Thyroid gland (tissue), 4 donors: ENCODE results near the gene FOXRED2. TPM values are rescaled to one million over a fixed set of nuclear protein-coding genes. Genes with fewer than 3 reads are reported as not detected.

ENCODE experiments used
- DNase-seq, 2 donors: peaks; one replicate each; pipeline ENCODE4 v3.0.0-alpha.2; 2019
- H3K27ac ChIP-seq, 3 donors: fragments of 200-600 bp; sonication (generic); 1 replicate in 2 of 3; 2 replicates in 1 of 3; pipeline ENCODE4 v1.5.1; 2016 to 2019; ENCODE audit warnings: mild to moderate bottlenecking in 1 of 3, moderate library complexity in 1 of 3
- H3K27me3 ChIP-seq: fragments of 200-600 bp; sonication (generic); one replicate; pipeline ENCODE4 v1.5.1; 2019
- H3K36me3 ChIP-seq, 2 donors: fragments of 200-600 bp; sonication (generic); one replicate each; pipeline ENCODE4 v1.5.1; 2016 to 2019
- H3K4me1 ChIP-seq, 2 donors: fragments of 200-600 bp; sonication (generic); one replicate each; pipeline ENCODE4 v1.5.1; 2017 to 2019
- H3K4me3 ChIP-seq, 3 donors: fragments of 200-600 bp; sonication (generic); replicated peaks in 1 of 3; 1 replicate in 2 of 3; 2 replicates in 1 of 3; pipeline ENCODE4 v1.5.1; 2016; ENCODE audit warnings: mild to moderate bottlenecking in 1 of 3
- H3K9me3 ChIP-seq: fragments of 200-600 bp; sonication (generic); one replicate; pipeline ENCODE4 v1.5.1; 2017
- CTCF ChIP-seq, 6 experiments: fragments of 200-600 bp in 3 of 6; fragments of 450-650 bp in 3 of 6; sonication (generic) in 3 of 6; IDR thresholded peaks; one replicate each; pipeline ENCODE4 v1.5.1; 2016 to 2019; ENCODE audit warnings: antibody characterized with exemption in 6 of 6, mild to moderate bottlenecking in 2 of 6, inconsistent platforms in 1 of 6, moderate library complexity in 1 of 6
- POLR2A ChIP-seq, 2 donors: fragments of 450-650 bp; IDR thresholded peaks; one replicate each; pipeline ENCODE4 v1.6.1; 2017; ENCODE audit warnings: antibody characterized with exemption in 2 of 2, mild to moderate bottlenecking in 2 of 2, moderate library complexity in 1 of 2
- WGBS, 2 donors: methylation state at CpG; one replicate each; pipeline ENCODE4 v1.1.5; 2017; 5-methylcytosine and 5-hydroxymethylcytosine counted together
- intact Hi-C: fragments of 100-400 bp; cut with DNase I; formaldehyde crosslinking; loops from one replicate; pipeline ENCODE4 v1.15.1; 2023
- total RNA-seq, 4 donors: library from RNA; depleted of rRNA; stranded (reverse); fragments of >200 nt; gene quantifications; one replicate each; pipeline ENCODE4 v1.2.3, GENCODE V29; 2016

Gene FOXRED2
- total RNA-seq, 4 donors from 2014 or later = 5.9 to 12.8 (median 9.4) TPM

DNA sequence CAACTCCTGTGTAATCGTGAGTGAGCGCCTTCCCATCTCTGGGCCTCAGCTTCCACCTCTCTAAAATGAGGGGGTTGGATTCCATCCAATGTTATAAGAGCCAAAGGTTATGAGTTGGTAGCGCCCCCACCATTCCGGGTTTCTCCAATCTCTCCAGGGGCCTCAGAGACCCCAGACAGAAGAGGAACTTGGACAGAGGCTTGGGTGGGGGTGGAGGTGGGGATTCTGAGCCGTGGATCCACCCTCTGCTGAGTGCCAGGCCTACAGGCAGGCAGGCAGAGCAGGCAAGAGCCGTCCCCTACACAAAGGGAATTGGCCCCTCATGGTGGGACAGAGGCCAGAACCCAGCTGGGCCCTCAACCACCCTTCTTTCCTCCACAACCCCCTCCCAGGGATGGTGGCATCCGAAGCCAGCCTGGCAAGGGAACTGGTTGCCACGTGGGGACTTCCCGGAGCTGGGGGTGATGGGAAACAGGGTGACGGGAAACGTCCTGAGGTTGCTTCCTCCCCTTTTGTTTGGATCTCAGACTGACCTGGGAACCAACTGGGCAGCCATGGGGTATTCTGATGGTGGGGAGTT lies 57.2 kb downstream of the FOXRED2 start:
- intact Hi-C loops = no loop called here
- Histone ChIP-seq H3K4me1 (peaks cover 17 to 32% of the 10 kb centered on the region in 2 donors), H3K27me3 (no peaks in the 10 kb centered on the region), H3K27ac (peak overlapping the region in 2 of 3 donors; percentile 11 to 99), H3K4me3 (no peak overlapping the region), H3K9me3 (no peaks in the 10 kb centered on the region), H3K36me3 (no peaks in the 10 kb centered on the region)
- DNase-seq = no peak
- TF ChIP-seq CTCF (IDR thresholded peaks at IDR 0.05) (no peak), POLR2A (IDR thresholded peaks at IDR 0.05) (no peak)
- 68 to 79% methylated on average over 10 to 11 of the region's 11 CpGs for WGBS, 2 donors

GRCh38 chr22:36447632-36448031 lies 59.2 kb downstream of the FOXRED2 start:
- no peak for TF ChIP-seq CTCF (IDR thresholded peaks at IDR 0.05)
- TF ChIP-seq POLR2A (IDR thresholded peaks at IDR 0.05) = no peak
- no peaks in the 10 kb centered on the region for H3K9me3 ChIP-seq
- 95 to 100% methylated on average over 2 of the region's 2 CpGs for WGBS, 2 donors
- H3K4me1 ChIP-seq = peaks cover 16 to 24% of the 10 kb centered on the region in 2 donors
- intact Hi-C loops = no loop called here
- H3K27me3 ChIP-seq = no peaks in the 10 kb centered on the region
- no peak overlapping the region for H3K27ac ChIP-seq
- DNase-seq = no peak
- no peaks in the 10 kb centered on the region for H3K36me3 ChIP-seq
- no peak overlapping the region for H3K4me3 ChIP-seq

DNA sequence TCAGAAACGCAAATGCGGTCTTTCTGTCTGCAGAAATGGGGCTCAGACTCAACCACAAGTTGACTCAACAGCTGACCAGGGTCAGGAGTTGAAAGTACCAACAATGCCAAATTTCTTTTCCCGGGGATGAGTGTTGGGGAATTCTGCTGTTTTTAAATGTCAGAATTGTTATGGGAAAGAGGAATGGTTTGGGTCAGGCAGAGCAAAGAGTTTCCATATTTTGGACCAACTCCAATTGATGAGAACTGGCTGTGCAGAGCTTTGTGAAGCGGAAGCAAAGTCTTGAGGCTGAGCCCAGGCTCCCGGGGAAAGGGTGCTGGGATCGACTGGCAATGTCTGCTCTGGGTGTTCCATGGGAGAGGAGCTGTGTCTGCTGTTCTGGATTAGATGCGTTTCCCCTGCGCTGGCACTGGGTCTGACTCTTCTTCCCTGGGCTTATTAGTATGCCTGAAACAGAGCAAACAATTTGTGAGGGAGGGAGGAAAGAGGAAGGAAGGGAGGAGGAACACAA lies 61.6 kb downstream of the FOXRED2 start:
- no peaks in the 10 kb centered on the region for H3K36me3 ChIP-seq
- no peaks in the 10 kb centered on the region for H3K9me3 ChIP-seq
- H3K27ac ChIP-seq = peak overlapping the region in 2 of 3 donors; percentile 12 to 43
- peaks cover 0 to 6% of the 10 kb centered on the region in 2 donors for H3K4me1 ChIP-seq
- intact Hi-C loops = no loop called here
- WGBS, 2 donors = 69 to 77% methylated on average over 8 of the region's 8 CpGs
- no peaks in the 10 kb centered on the region for H3K27me3 ChIP-seq
- TF ChIP-seq POLR2A (IDR thresholded peaks at IDR 0.05) (no peak), CTCF (IDR thresholded peaks at IDR 0.05) (no peak)
- no peak for DNase-seq
- H3K4me3 ChIP-seq = no peak overlapping the region

GRCh38 chr22:36443198-36443770 lies 63.6 kb downstream of the FOXRED2 start:
- no peak overlapping the region for H3K4me3 ChIP-seq
- no peaks in the 10 kb centered on the region for H3K36me3 ChIP-seq
- intact Hi-C loops = no loop called here
- H3K27me3 ChIP-seq = no peaks in the 10 kb centered on the region
- peaks cover 0 to 6% of the 10 kb centered on the region in 2 donors for H3K4me1 ChIP-seq
- H3K27ac ChIP-seq = no peak overlapping the region
- no peak for DNase-seq
- no peaks in the 10 kb centered on the region for H3K9me3 ChIP-seq
- 64 to 69% methylated on average over 8 of the region's 8 CpGs for WGBS, 2 donors
- no peak for TF ChIP-seq CTCF (IDR thresholded peaks at IDR 0.05)
- TF ChIP-seq POLR2A (IDR thresholded peaks at IDR 0.05) = no peak

- H3K36me3 ChIP-seq = no peaks in the 10 kb centered on the region
- TF ChIP-seq POLR2A (IDR thresholded peaks at IDR 0.05) (no peak), CTCF (IDR thresholded peaks at IDR 0.05) (no peak)
- H3K27me3 ChIP-seq = no peaks in the 10 kb centered on the region
- intact Hi-C loops = no loop called here
- H3K4me1 ChIP-seq = peaks cover 0 to 6% of the 10 kb centered on the region in 2 donors
- DNase-seq = no peak
- WGBS, 2 donors = 91 to 93% methylated on average over 12 of the region's 12 CpGs
- H3K9me3 ChIP-seq = no peaks in the 10 kb centered on the region
- no peak overlapping the region for H3K27ac ChIP-seq
- no peak overlapping the region for H3K4me3 ChIP-seq
Observed at GRCh38 chr22:36442506-36443197, 64.2 kb downstream of the FOXRED2 start.
